ENCODE data around the gene ZSWIM5.
"Not testable (repeated sequence)": the region's sequence is repeated elsewhere in the genome, so short reads cannot be mapped to it uniquely, and the experiment has no call there.

ZSWIM5 gene

DNA sequence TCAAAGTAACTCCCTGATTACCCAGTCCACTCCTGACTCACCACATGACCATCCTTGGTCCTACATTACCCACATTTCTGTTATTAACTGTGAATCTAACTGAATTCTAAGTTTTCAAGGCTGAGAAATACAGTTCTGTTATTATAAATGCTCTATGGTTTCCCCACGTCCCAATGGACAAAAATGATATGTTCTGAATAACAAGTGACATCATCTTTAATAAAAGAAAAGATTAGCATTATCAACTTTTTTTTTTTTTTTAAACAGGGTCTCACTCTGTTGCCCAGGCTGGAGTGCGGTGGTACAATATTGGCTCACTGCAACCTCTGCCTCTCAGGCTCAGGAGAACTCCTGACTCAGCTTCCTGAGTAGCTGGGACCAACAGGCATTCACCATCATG is 59.6 kb downstream of the ZSWIM5 start:
- DNase-seq (ENCODE audit: low read depth in 2 of 2), result no peak

DNA sequence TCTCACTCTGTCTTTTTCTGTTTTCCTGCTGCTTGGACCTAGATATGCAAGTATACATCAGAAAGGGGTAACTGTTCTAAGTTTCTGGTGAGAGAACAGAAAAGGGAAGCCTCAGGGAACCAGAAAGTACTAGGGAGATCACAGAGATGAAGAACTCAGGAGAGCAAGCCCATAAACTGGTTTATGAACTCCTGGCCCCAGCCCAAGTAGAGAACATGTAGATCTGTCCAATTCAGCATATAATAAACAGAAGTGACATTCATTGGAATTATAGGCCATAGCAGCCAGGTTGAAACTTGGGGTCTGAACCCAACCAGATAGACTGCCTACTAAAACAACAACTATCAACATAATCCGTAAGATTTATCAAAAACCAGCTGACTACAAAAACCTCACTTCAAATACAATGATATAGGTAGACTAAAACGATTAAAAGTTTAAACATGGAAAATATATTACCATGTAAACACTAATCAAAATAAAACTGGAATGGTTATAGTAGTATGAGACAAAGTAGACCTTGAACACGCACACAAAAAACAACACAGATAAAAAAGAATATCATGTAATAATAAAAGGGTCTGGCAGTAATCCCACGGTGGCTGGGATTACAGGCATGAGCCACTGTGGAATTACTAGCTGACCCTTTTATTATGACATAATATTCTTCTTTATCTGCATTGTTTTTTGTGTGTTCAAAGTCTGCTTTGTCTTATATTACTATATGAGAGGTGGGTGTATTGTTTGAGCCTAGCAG is 65.0 kb downstream of the ZSWIM5 start:
- no peak for DNase-seq (ENCODE audit: low read depth in 2 of 2)

GRCh38 chr1:45136984-45137383 is 69.4 kb downstream of the ZSWIM5 start:
- DNase-seq (ENCODE audit: low read depth in 2 of 2), result no peak

DNA sequence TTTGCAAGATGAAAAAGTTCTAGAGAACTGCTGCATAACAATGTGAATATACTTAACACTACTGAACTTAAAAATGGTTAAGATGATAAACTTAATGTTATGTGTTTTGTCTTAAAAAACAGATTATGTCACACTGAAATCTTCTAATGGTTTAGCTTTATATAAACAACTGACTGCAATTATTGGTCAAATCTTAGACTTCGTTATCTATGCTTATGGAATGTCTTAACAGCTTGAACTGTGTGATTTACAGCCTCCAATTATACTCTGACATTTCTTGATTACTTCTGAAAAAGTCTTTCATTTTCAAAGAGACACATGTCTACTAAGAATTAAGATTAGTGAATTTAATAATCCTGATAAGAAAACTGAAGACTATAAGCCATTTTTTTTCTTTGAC is 71.1 kb downstream of the ZSWIM5 start:
- no peak for DNase-seq (ENCODE audit: low read depth in 2 of 2)

DNA sequence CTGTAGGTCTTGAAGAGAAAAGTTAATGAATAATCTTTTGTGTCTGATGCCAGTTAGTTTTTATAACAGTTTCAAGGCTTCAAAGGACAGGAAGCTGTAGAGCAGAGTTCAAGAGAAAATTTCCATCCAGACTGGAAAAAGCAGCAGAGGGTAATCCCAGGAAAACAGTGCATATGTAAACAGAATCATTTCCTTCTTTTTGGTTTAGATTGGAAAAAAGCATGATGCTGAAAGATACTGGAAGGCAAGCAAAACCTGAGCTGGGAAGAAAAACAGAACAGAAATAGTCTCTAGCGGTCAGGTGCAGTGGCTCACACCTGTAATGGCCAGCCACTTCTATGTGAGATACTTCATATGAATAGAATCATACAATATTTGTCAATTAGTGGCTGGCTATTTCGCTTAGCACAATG is 71.9 kb downstream of the ZSWIM5 start:
- no peak for DNase-seq (ENCODE audit: low read depth in 2 of 2)

GRCh38 chr1:45132719-45133118 is 73.7 kb downstream of the ZSWIM5 start:
- not testable (repeated sequence) for DNase-seq (ENCODE audit: low read depth in 2 of 2)

DNA sequence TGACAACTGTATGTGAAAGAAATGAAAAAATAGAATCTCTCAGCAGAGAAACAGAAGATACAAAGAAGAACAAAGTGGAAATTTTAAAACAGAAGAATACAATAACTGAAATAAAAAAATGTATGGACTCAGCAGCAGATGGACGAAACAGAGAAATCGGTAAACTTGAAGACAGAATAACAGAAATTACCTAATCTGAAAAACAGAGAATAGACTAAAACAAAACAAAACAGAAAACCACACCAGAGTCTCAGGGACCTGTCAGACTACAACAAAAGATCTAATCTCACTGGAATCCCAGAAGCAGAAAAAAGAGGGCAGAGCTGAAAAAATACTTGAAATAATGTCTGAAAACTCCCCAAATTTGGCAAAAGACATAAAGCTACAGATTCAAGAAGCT is 83.0 kb downstream of the ZSWIM5 start:
- no peak for DNase-seq (ENCODE audit: low read depth in 2 of 2)

DNA sequence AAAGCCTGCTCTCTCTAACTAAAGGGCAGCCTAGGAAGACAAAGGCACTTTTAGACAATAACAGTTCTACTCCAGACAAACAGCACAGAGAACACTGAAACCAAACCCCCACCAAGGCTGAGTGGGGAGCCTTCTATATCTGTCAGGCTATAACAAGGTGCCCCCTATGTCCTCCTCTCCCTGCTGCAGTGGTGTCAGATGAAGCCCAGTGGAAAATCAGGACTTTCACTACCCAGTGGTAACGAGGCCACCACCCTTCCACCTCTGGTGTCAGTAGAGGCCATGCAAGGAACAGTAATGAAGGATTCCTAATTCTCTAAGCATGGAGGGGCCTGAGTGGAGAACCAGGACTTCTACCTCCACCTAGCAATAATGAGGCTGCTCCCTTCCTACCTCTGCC is 83.7 kb downstream of the ZSWIM5 start:
- no peak for DNase-seq (ENCODE audit: low read depth in 2 of 2)

DNA sequence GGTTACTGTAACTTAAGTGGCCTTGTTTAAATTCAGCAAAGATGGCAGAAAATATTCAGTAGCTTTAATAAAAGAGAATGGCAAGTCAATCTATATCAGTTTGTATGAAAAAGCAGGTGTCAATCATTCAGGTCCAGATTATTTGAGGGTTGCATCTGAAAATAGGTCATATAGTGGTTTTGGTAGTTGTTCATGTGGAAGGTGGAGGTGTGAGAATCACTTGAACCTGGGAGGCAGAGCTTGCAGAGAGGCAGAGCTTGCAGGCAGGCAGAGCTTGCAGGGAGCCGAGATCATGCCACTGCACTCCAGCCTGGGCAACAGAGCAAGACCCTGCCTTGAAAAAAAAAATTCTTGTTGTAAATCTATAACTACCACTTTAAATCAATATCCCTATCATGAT is 88.6 kb downstream of the ZSWIM5 start:
- no peak for DNase-seq (ENCODE audit: low read depth in 2 of 2)

- no peak for DNase-seq (ENCODE audit: low read depth in 2 of 2)
Measured at GRCh38 chr1:45116820-45117219, 89.6 kb downstream of the ZSWIM5 start.

GRCh38 chr1:45116340-45116739 is 90.1 kb downstream of the ZSWIM5 start:
- no peak for DNase-seq (ENCODE audit: low read depth in 2 of 2)

DNA sequence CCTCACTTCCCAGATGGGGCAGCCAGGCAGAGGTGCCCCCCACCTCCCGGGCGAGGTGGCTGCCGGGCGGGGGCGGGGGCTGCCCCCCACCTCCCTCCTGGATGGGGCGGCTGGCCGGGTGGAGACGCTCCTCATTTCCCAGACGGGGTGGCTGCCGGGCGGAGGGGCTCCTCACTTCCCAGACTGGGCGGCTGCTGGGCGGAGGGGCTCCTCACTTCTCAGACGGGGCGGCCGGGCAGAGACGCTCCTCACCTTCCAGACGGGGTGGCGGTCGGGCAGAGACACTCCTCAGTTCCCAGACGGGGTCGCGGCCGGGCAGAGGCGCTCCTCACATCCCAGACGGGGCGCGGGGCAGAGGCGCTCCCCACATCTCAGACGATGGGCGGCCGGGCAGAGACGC is 91.2 kb downstream of the ZSWIM5 start:
- not testable (repeated sequence) for DNase-seq (ENCODE audit: low read depth in 2 of 2)

- no peak for DNase-seq (ENCODE audit: low read depth in 2 of 2)
Measured at GRCh38 chr1:45112661-45113060, 93.7 kb downstream of the ZSWIM5 start.

DNA sequence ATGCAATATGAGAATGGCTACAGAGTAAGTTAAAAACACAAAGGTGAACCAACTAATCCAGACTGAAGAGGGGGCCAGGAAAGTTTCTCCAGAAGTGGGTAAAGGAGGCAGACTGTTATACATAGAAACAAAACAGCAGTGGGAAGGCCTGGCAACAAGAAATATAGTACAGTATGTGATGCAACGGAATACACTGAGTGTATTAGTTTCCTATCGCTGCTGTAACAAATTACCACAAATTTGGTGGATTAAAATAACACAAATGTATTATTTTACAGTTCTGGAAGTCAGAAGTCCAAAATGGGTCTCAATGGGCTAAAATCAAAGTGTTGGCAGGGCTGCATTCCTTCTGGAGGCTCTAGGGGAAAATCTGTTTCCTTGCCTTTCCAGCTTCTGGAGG is 95.2 kb downstream of the ZSWIM5 start:
- DNase-seq (ENCODE audit: low read depth in 2 of 2), result no peak

- DNase-seq (ENCODE audit: low read depth in 2 of 2), result no peak
Measured at GRCh38 chr1:45107782-45108181, 98.6 kb downstream of the ZSWIM5 start.

- not testable (repeated sequence) for DNase-seq (ENCODE audit: low read depth in 2 of 2)
Measured at GRCh38 chr1:45106864-45107263, 99.5 kb downstream of the ZSWIM5 start.

DNA sequence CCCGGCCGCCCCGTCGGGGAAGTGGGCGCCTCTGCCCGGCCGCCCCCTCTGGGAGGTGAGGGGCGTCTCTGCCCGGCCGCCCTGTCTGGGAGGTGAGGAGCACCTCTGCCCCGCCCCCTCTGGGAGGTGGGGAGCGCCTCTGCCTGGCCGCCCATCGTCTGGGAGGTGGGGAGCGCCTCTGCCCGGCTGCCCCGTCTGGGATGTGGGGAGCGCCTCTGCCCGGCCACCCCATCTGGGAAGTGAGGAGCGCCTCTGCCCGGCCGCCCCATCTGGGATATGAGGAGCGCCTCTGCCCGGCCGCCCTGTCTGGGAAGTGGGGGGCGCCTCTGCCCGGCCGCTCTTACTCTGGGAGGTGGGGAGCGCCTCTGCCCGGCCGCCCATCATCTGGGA is 100.3 kb downstream of the ZSWIM5 start:
- not testable (repeated sequence) for DNase-seq (ENCODE audit: low read depth in 2 of 2)

DNA sequence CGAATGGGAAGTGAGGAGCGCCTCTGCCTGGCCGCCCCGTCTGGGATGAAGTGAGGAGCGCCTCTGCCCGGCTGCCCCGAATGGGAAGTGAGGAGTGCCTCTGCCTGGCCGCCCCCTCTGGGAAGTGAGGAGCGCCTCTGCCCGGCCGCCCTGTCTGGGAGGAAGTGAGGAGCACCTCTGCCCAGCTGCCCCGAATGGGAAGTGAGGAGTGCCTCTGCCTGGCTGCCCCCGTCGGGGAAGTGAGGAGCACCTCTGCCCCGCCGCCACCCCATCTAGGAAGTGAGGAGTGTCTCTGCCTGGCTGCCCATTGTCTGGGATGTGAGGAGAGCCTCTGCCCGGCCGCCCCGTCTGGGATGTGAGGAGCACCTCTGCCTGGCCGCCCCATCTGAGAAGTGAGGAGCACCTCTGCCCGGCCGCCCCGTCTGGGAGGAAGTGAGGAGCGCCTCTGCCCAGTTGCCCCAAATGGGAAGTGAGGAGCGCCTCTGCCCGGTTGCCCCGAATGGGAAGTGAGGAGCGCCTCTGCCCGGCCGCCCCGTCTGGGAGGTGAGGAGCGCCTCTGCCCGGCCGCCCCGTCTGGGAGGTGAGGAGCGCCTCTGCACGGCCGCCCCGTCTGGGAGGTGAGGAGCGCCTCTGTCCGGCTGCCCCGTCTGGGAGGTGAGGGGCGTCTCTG is 100.8 kb downstream of the ZSWIM5 start:
- DNase-seq (ENCODE audit: low read depth in 2 of 2), result not testable (repeated sequence)

GRCh38 chr1:45103534-45103933 is 102.9 kb downstream of the ZSWIM5 start:
- DNase-seq (ENCODE audit: low read depth in 2 of 2), result no peak

DNA sequence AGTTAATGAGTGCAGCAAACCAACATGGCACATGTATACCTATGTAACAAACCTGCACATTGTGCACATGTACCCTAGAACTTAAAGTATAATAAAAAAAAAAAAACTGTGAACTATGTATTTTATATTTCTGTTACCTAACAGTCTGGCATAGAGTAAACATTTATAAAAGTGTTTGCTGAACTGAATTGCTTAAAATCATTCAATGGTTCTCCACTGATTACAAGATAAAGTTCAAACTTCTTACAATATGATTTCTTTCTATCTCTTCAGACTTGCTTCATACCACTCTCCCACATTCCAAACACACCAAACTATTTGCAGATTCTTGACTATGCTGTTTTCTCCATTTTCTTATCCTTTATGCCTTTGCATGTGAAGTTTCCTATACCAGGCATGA is 104.5 kb downstream of the ZSWIM5 start:
- no peak for DNase-seq (ENCODE audit: low read depth in 2 of 2)

GRCh38 chr1:45101528-45101927 is 104.9 kb downstream of the ZSWIM5 start:
- not testable (repeated sequence) for DNase-seq (ENCODE audit: low read depth in 2 of 2)

- DNase-seq (ENCODE audit: low read depth in 2 of 2), result no peak
Measured at GRCh38 chr1:45097944-45098343, 108.5 kb downstream of the ZSWIM5 start.

GRCh38 chr1:45097079-45097478 is 109.3 kb downstream of the ZSWIM5 start:
- DNase-seq (ENCODE audit: low read depth in 2 of 2), result no peak

DNA sequence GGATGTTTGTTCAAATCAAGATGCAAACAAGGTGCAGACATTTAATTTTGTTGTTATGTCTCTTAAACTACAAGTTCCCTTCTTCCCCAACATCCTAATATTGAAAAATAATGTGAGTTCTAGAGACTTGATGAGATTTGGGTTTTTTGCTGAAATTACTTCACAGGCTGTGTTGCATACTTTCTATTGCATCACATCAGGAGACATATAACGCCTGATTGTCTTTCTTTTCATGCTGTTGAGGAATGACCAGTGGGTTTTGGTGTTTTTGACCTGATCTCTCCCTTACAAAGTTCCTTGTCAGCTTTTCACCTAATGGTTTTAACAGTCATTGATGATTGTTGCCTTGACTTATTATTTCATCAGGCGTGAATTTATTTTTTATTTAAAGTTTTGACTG is 111.0 kb downstream of the ZSWIM5 start:
- DNase-seq (ENCODE audit: low read depth in 2 of 2), result no peak

Data from stimulated activated CD8-positive, alpha-beta memory T cell treated with anti-CD3 and anti-CD28 coated beads, Interleukin-2, amount 100 ng/mL, for 48 hours (primary cell).